CD14-positive monocyte (primary cell): ENCODE results near the gene RYR2. TPM values are rescaled to one million over a fixed set of nuclear protein-coding genes. Genes with fewer than 3 reads are reported as not detected.

Experiments used
- DNase-seq, 3 donors: peaks; one replicate each; pipeline ENCODE4 v3.0.0-alpha.2; 2011 to 2022
- H2AFZ ChIP-seq: 2 replicates; pipeline ENCODE4 v1.6.0; 2012; ENCODE audit warnings: mild to moderate bottlenecking, low read depth, low read length, inconsistent platforms; ENCODE audit not compliant: insufficient read depth, poor library complexity, severe bottlenecking
- H3K27ac ChIP-seq, 2 donors: 1 replicate in 1 of 2; 2 replicates in 1 of 2; pipeline ENCODE4 v1.5.1; 2012 to 2013; ENCODE audit warnings: low read length in 2 of 2, control low read depth in 1 of 2, inconsistent platforms in 1 of 2, low read depth in 1 of 2, mild to moderate bottlenecking in 1 of 2
- H3K27me3 ChIP-seq, 2 donors: one replicate each; pipeline versions ENCODE4 v1.6.0 to v1.6.1; 2011 to 2013; ENCODE audit warnings: low read length in 2 of 2; ENCODE audit not compliant: control insufficient read depth in 2 of 2, insufficient read depth in 2 of 2
- H3K36me3 ChIP-seq, 2 donors: replicated peaks in 1 of 2; 1 replicate in 1 of 2; 2 replicates in 1 of 2; pipeline versions ENCODE4 v1.5.1 to v1.6.1; 2012 to 2013; ENCODE audit warnings: low read length in 2 of 2, control low read depth in 1 of 2, inconsistent platforms in 1 of 2, mild to moderate bottlenecking in 1 of 2; ENCODE audit not compliant: insufficient read depth in 2 of 2, control insufficient read depth in 1 of 2
- H3K4me1 ChIP-seq, 2 donors: 1 replicate in 1 of 2; 2 replicates in 1 of 2; pipeline versions ENCODE4 v1.5.1 to v1.6.1; 2012 to 2013; ENCODE audit warnings: low read length in 2 of 2, control low read depth in 1 of 2, inconsistent platforms in 1 of 2, mild to moderate bottlenecking in 1 of 2, moderate library complexity in 1 of 2; ENCODE audit not compliant: insufficient read depth in 2 of 2, control insufficient read depth in 1 of 2
- H3K4me2 ChIP-seq: replicated peaks from 2 replicates; pipeline ENCODE3; 2012; ENCODE audit warnings: low read length, moderate library complexity, mild to moderate bottlenecking; ENCODE audit not compliant: poor library complexity, severe bottlenecking; ENCODE audit errors: extremely low read depth
- H3K4me3 ChIP-seq, 3 experiments: fragments of 200-600 bp in 1 of 3; sonication (generic) in 1 of 3; replicated peaks in 1 of 3; 1 replicate in 2 of 3; 2 replicates in 1 of 3; pipeline ENCODE4 v1.5.1; 2011 to 2013; ENCODE audit warnings: low read length in 3 of 3, mild to moderate bottlenecking in 3 of 3, control low read depth in 2 of 3, low read depth in 2 of 3, inconsistent platforms in 1 of 3, moderate library complexity in 1 of 3
- H3K79me2 ChIP-seq: 2 replicates; pipeline ENCODE4 v1.6.0; 2012; ENCODE audit warnings: mild to moderate bottlenecking, control low read depth, inconsistent platforms, low read length, moderate library complexity; ENCODE audit not compliant: insufficient read depth
- H3K9ac ChIP-seq: 2 replicates; pipeline ENCODE4 v1.6.0; 2017; ENCODE audit warnings: low read length, mild to moderate bottlenecking; ENCODE audit not compliant: insufficient read depth, poor library complexity, severe bottlenecking
- H3K9me3 ChIP-seq, 2 donors: replicated peaks in 1 of 2; 1 replicate in 1 of 2; 2 replicates in 1 of 2; pipeline versions ENCODE4 v1.5.1 to v1.6.1; 2012 to 2013; ENCODE audit warnings: low read length in 2 of 2, control low read depth in 1 of 2; ENCODE audit not compliant: control insufficient read depth in 1 of 2, insufficient read depth in 1 of 2
- H4K20me1 ChIP-seq: 2 replicates; pipeline ENCODE4 v1.6.0; 2012; ENCODE audit warnings: mild to moderate bottlenecking, low read length, control low read depth, moderate library complexity; ENCODE audit not compliant: insufficient read depth
- H3K27ac Mint-ChIP-seq, 7 donors: one replicate each; pipeline ENCODE4 v1.8.0; 2020; ENCODE audit warnings: mild to moderate bottlenecking in 7 of 7, mixed read lengths in 7 of 7, moderate library complexity in 6 of 7, inconsistent platforms in 2 of 7
- H3K27me3 Mint-ChIP-seq, 3 donors: one replicate each; pipeline ENCODE4 v1.8.0; 2021 to 2022; ENCODE audit warnings: low read depth in 3 of 3, mild to moderate bottlenecking in 3 of 3, mixed read lengths in 3 of 3, moderate library complexity in 3 of 3, inconsistent platforms in 1 of 3
- H3K36me3 Mint-ChIP-seq, 2 donors: one replicate each; pipeline ENCODE4 v1.8.0; 2020; ENCODE audit warnings: mixed read lengths in 2 of 2, inconsistent platforms in 1 of 2, mild to moderate bottlenecking in 1 of 2
- H3K4me1 Mint-ChIP-seq: one replicate; pipeline ENCODE4 v1.8.0; 2020; ENCODE audit warnings: mild to moderate bottlenecking, mixed read lengths
- H3K4me3 Mint-ChIP-seq, 2 donors: one replicate each; pipeline ENCODE4 v1.8.0; 2020; ENCODE audit warnings: mild to moderate bottlenecking in 2 of 2, mixed read lengths in 2 of 2, moderate library complexity in 1 of 2
- H3K9me3 Mint-ChIP-seq, 7 donors: one replicate each; pipeline ENCODE4 v1.8.0; 2020 to 2022; ENCODE audit warnings: mixed read lengths in 7 of 7, mild to moderate bottlenecking in 6 of 7, moderate library complexity in 6 of 7, inconsistent platforms in 2 of 7
- WGBS: methylation state at CpG from one replicate; pipeline ENCODE4 v1.1.5; 2013; ENCODE audit warnings: missing lambda C conversion rate; ENCODE audit not compliant: insufficient coverage; 5-methylcytosine and 5-hydroxymethylcytosine counted together
- intact Hi-C, 2 donors: fragments of 100-400 bp; cut with micrococcal nuclease; formaldehyde crosslinking; loops; one replicate each; pipeline versions ENCODE4 v1.15.0 to v1.15.1; 2023
- polyA plus RNA-seq, 3 donors: library from polyadenylated mRNA; depleted of rRNA in 1 of 3; unstranded in 2 of 3; stranded (reverse) in 1 of 3; fragments of 300-500 nt in 2 of 3; fragments of >200 nt in 1 of 3; fragmentation: Illumina TruSeq in 2 of 3; gene quantifications; 1 replicate in 2 of 3; 2 replicates in 1 of 3; pipeline ENCODE4 v1.2.3, GENCODE V29; 2012 to 2021
- TF ChIP-seq, protein P1 (sequence below): fragments of 200-600 bp; IDR thresholded peaks from one replicate; pipeline ENCODE4 v1.8.0; 2022; ENCODE audit warnings: antibody characterized with exemption, mild to moderate bottlenecking

The RYR2 gene
- polyA plus RNA-seq, 3 donors, result not detected

GRCh38 chr1:237634922-237635321 is 592.9 kb downstream of the RYR2 start:
- Mint-ChIP-seq H3K9me3 (peaks cover 0 to 9% (median 3%) of the 10 kb centered on the region in 7 donors), H3K36me3 (no peaks in the 10 kb centered on the region), H3K27ac (no peak overlapping the region), H3K4me3 (no peak overlapping the region), H3K4me1 (no peaks in the 10 kb centered on the region), H3K27me3 (peaks cover 0 to 2% (median 0%) of the 10 kb centered on the region in 3 donors)
- Histone ChIP-seq H3K4me1 (no peaks in the 10 kb centered on the region), H3K27me3 (no peaks in the 10 kb centered on the region), H3K9me3 (peaks cover 6 to 8% of the 10 kb centered on the region in 2 donors), H3K27ac (no peak overlapping the region), H3K4me3 (no peak overlapping the region), H4K20me1 (no peaks in the 10 kb centered on the region), H3K79me2 (no peaks in the 10 kb centered on the region), H3K9ac (no peak overlapping the region), H2AFZ (no peak overlapping the region), H3K4me2 (no peak overlapping the region), H3K36me3 (no peaks in the 10 kb centered on the region)
- DNase-seq, result no peak
- WGBS, result no CpG with 5 or more reads among the region's 5 CpGs
- TF ChIP-seq, protein P1, sequence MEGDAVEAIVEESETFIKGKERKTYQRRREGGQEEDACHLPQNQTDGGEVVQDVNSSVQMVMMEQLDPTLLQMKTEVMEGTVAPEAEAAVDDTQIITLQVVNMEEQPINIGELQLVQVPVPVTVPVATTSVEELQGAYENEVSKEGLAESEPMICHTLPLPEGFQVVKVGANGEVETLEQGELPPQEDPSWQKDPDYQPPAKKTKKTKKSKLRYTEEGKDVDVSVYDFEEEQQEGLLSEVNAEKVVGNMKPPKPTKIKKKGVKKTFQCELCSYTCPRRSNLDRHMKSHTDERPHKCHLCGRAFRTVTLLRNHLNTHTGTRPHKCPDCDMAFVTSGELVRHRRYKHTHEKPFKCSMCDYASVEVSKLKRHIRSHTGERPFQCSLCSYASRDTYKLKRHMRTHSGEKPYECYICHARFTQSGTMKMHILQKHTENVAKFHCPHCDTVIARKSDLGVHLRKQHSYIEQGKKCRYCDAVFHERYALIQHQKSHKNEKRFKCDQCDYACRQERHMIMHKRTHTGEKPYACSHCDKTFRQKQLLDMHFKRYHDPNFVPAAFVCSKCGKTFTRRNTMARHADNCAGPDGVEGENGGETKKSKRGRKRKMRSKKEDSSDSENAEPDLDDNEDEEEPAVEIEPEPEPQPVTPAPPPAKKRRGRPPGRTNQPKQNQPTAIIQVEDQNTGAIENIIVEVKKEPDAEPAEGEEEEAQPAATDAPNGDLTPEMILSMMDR, result no peak
- intact Hi-C loops, result no loop called here

DNA sequence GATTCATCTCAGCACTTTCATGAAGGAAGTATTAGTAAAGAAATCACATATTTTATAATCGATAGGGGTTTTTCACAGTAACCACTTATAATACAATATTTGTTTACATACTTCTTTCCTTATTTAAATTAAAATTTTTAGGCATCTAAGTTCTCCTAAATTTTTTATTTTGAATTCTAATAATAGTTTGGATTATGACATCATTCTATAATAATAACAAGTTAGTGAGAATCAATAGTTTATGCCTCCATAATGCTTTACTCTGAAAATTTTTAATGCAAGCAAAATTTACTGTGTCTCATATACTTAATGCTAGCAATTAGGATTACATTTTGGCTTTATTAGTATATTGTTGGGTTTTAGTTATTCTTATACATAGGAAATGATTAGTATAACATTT is 596.6 kb downstream of the RYR2 start:
- intact Hi-C loops, result no loop called here
- Histone ChIP-seq H2AFZ (no peak overlapping the region), H3K4me3 (no peak overlapping the region), H4K20me1 (no peaks in the 10 kb centered on the region), H3K9ac (no peak overlapping the region), H3K27ac (no peak overlapping the region), H3K27me3 (no peaks in the 10 kb centered on the region), H3K4me1 (no peaks in the 10 kb centered on the region), H3K36me3 (no peaks in the 10 kb centered on the region), H3K79me2 (no peaks in the 10 kb centered on the region), H3K4me2 (no peak overlapping the region), H3K9me3 (peaks cover 0 to 4% of the 10 kb centered on the region in 2 donors)
- Mint-ChIP-seq H3K4me3 (no peak overlapping the region), H3K36me3 (no peaks in the 10 kb centered on the region), H3K27me3 (peaks cover 0 to 2% (median 0%) of the 10 kb centered on the region in 3 donors), H3K27ac (no peak overlapping the region), H3K9me3 (peaks cover 0 to 6% (median 4%) of the 10 kb centered on the region in 7 donors), H3K4me1 (no peaks in the 10 kb centered on the region)
- no peak for DNase-seq
- WGBS, result no CpG with 5 or more reads among the region's 1 CpG
- TF ChIP-seq, protein P1, result no peak
